ENCODE measurements around the gene ANXA9. TPM values are rescaled to one million over a fixed set of nuclear protein-coding genes. Genes with fewer than 3 reads are reported as not detected.

Gene ANXA9
- total RNA-seq, 1 donor from 2014 or later = 0.16 TPM

DNA sequence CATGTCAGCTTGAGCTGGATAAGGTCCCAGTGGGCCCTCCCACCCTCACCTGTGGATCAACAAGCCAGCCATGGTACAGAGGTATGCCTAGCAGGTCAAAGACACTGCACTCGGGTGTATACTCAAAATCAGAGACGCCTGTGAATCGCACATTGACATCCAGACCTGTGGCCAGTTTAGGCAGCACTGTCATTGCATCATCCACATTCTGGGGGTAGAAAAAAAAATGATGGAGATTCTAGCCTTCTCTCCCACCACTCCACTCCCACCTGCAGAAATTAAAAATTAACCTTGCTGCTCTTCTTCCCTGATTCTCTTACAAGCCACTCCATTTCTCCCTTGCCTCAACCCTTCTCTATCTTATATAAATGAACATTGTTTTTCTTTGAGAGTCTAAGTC is 18.3 kb downstream of the ANXA9 start:
- no peak for DNase-seq (ENCODE audit: low spot score)
- intact Hi-C loops (cut with DNase I) = no loop called here

DNA sequence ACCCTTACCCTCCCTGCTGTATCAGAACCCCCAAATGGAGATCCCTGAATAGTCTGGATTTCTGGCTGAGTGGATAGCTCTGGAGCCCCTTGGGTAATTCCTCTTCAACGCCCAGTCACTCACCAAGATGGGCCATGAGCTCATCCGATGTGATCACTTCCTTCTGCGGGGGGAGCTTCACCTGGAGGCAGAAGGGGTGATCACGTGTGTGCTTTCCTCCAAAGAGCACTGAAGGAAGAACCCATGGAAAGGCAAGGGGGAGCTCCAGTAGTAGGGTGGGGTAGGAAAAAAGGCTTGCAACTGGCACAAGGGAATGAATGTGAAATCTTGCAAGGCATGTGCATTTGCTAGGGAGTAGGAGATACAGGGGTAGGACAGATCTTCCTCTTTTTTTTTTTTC is 19.5 kb downstream of the ANXA9 start:
- intact Hi-C loops (cut with DNase I) = no loop called here
- DNase-seq (ENCODE audit: low spot score) = no peak

DNA sequence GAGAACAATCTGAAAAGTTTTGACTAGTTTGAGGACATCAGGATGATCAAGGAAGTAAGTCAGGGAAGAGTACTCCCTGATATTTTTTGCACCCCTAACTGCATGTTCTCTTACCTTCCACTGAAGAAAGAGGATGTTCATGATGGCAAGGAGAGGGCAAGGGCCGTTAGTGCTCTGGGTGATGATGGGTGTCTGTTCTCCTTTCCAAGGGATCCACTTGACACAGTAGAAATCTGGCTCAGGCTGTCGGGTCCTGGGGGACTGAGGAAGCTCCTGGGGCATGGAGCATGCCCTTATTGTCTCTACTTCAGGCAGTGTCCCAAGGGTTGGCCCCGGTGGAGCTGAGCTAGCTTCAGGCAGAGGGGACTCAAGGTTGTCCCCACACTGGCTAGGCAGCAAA is 20.0 kb downstream of the ANXA9 start:
- intact Hi-C loops (cut with DNase I) = no loop called here
- DNase-seq (ENCODE audit: low spot score) = no peak

GRCh38 chr1:151002611-151003010 is 20.5 kb downstream of the ANXA9 start:
- DNase-seq (ENCODE audit: low spot score) = no peak
- intact Hi-C loops (cut with DNase I) = no loop called here

GRCh38 chr1:151003180-151003579 is 21.1 kb downstream of the ANXA9 start:
- no peak for DNase-seq (ENCODE audit: low spot score)
- intact Hi-C loops (cut with DNase I) = no loop called here

DNA sequence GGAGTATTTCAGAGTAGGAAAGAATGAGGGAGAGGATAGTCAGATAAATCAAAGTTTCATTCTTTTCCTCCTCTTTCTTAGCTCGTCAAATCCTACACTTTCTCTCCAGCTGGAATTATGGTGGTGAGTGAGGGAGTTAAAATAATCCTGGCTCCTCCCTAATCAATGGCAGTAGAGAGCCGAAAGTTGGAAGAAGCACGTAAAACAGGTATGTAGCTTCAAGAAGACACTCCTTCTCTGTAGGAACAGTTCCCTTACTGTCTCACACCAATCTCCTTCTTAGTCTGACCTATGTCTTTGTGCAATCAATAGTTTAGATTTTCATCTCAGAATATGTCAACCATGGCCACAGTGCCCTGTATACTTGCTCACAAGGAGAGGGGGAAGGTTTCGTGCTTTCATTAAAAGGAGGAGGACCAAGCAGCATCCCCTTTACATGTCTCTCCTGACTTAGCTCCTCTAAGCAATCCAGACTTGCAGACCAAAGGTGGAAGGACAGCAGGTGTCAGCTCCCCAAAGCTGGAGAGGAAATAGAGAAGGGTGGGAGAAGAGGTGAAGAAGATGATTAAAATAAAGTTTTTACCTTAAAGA is 23.7 kb downstream of the ANXA9 start:
- intact Hi-C loops (cut with DNase I) = loop anchor here (2.0 kb wide), 2 partner anchors 27 to 53 kb away; partner anchors contain the start of gene CDC42SE1
- no peak for DNase-seq (ENCODE audit: low spot score)

- peak; percentile 89 for DNase-seq (ENCODE audit: low spot score)
- intact Hi-C loops (cut with DNase I) = loop anchor here (2.0 kb wide), 2 partner anchors 28 to 52 kb away; partner anchors contain the start of gene CDC42SE1
These were observed 24.4 kb downstream of the ANXA9 start, which contains the start of gene MINDY1 for GRCh38 chr1:151006327-151007052. Gene MINDY1 (minus strand): TSS chr1:151006902. CDS start chr1:151002617, 4,285 bp downstream.

DNA sequence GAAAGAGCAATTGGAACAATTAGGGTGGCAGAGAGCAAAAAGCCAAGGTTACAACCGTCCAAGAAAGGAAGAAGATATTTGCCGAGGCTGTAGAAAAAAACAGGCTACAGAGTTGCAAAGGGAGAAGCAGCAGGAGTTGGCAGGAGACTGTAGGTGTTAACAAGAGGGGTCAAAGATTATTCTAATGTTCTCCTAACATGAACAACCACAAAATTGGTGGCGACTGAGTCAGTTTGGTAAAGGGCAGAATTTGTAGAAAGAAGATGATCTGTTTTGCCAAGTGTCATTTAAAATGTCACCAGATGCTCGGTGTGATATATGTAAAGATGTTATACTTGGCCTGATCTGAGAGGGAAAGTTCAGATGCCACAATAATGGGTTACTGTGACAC is 25.8 kb downstream of the ANXA9 start:
- intact Hi-C loops (cut with DNase I) = loop anchor here (2.0 kb wide), 2 partner anchors 29 to 51 kb away; partner anchors contain the start of gene CDC42SE1

GRCh38 chr1:151008244-151009205 is 26.4 kb downstream of the ANXA9 start, which contains the start of gene PRUNE1:
Gene PRUNE1 (plus strand): TSS chr1:151008449. CDS start chr1:151008633, 184 bp downstream.
- intact Hi-C loops (cut with DNase I) = no loop called here
- peak; percentile 98 for DNase-seq (ENCODE audit: low spot score)

More for the DNA sequence above, 25.8 kb downstream of the ANXA9 start:
- DNase-seq (ENCODE audit: low spot score) = no peak

- intact Hi-C loops (cut with DNase I) = no loop called here
These were observed 27.1 kb downstream of the ANXA9 start for GRCh38 chr1:151009206-151009587.

DNA sequence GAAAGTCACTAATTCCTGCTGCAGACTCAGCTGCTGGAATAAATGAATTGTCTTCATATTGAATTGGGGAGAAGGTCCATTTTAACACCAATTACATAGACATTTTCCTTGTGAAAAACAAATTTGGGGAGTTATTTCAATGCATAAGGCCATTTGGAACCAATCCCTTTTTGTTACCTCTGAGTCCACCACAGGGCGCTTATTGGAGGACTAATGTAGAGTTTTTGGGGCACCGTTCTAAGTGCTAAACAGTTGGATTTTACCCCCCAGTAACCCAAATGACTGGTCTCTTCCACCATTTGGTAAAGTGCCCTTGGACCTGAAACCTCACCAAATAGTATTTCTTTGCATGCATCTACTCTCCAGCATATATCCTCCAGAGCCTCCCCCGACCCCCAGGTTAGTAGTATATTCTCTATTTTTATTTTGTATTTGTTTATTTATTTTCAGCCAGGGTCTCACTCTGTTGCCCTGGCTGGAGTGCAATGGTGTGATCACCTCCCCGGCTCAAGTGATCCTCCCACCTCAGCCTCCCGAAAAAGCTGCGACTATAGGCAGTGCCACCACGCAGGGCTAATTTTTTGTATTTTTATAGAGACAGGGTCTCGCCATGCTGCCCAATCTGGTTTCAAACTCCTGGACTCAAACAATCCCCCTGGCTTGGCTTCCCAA is 27.7 kb downstream of the ANXA9 start:
- no peak for DNase-seq (ENCODE audit: low spot score)
- intact Hi-C loops (cut with DNase I) = no loop called here

More at GRCh38 chr1:151009206-151009587, 27.1 kb downstream of the ANXA9 start:
- no peak for DNase-seq (ENCODE audit: low spot score)

GRCh38 chr1:151010346-151010726 is 28.2 kb downstream of the ANXA9 start:
- no peak for DNase-seq (ENCODE audit: low spot score)
- intact Hi-C loops (cut with DNase I) = no loop called here

DNA sequence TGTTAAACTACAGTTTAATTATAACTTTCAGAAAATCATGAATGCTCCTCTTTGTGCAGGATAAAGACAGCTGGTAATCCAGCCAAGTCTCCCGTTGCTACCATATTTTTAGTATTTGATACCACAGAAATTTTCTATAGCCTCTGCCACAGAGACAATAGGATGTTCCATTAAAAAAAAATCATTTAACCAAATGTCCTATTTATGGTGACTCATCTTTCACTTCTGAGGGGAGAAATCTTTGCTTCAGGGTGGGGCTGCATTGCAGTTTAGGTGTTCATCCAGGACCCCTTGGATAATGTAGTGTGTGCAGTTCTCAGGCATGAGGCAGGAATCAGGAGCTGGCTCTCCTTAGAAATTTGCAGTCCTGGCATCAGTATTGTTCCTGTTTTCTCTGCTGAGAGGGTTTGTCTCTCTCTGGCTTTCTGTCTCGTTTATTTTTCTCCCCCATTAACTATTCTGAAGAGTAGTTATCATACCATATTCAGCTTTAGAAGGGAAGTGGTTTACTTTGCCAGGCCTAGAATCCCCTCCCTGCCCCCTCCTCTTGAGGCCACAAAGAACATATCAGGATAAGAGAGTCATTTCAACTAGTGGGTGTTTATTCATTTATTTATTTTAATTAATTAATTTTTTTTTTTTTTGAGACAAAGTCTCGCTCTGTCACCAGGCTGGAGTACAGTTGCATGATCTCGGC is 29.2 kb downstream of the ANXA9 start:
- no peak for DNase-seq (ENCODE audit: low spot score)
- intact Hi-C loops (cut with DNase I) = no loop called here

DNA sequence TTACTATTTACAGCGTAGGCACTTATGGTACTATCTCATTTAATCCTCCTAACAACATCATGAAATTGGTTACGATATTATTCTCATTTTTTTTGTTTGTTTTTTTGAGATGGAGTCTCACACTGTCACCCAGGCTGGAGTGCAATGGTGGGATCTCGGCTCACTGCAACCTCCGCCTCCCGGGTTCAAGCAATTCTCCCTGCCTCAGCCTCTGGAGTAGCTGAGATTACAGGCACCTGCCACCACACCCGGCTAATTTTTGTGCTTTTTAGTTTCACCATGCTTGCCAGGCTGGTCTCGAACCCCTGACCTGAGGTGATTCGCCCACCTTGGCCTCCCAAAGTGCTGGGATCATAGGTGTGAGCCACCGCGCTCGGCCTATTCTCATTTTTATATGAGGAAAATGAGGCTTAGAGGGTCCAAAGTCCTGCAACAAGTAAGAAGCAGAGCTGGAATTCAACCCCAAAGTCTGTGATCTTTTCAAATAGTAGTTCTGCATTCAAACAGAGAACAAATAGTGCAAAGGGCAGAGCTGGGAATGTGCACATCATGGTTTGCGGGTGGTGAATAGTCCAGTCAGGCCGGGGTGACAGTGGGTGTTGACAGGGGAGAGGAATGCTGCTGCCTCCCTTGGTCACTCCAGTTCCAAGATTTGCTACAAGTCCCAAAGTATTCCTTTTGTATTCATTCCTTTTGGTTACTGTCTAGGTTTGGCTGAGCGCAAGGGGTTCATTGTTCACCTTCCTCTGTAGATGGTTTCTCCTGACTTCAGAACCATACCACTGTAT is 30.8 kb downstream of the ANXA9 start:
- no peak for DNase-seq (ENCODE audit: low spot score)
- intact Hi-C loops (cut with DNase I) = no loop called here

DNA sequence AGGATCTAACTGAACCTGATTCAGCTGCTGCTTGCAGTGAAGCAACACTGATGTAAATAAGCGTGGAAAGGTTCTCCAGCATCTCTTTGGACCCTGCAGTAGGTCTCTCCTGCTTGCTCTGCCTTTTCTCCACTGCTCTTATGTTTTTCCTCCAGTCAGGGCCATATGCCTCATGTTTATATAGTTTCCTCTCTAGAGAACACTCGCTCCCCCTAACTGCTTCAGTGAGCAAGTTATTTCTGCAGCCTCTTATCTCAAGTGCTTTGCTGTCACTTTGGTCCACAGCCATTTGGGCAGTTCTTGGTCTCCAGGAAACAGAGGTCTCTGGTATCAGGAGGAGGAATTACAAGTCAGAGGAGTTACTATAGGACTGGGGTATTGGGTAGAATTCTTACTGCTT is 31.4 kb downstream of the ANXA9 start:
- intact Hi-C loops (cut with DNase I) = no loop called here
- DNase-seq (ENCODE audit: low spot score) = no peak

DNA sequence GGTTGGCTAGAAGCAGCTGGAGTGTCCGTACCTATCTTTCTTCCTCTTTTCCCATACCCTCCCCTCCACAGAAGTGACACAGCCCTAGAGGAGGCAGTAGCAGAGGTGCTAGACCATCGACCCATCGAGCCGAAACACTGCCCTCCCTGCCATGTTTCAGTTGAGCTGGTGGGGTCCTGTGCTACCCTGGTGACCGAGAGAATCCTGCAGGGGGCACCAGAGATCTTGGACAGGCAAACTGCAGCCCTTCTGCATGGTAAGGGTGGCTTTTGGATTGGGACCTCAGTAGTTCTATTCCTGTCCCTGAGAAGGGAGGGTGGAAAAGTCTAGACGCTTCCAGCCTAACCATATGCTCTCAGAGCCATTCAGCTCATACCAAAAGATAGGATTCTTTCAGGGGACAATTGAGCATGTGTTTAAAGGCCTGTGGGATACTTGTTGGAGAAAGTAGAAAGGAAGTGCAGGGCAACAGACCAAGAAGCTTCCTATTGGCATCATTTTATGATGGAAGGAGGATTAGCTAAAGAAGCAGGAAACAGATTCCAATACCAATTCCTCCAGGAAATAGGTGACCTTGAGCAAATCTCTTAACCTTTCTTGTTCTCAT is 42.6 kb downstream of the ANXA9 start:
- intact Hi-C loops (cut with DNase I) = loop anchor here (2.0 to 5.0 kb wide), 3 partner anchors 22 to 123 kb away; partner anchors contain the start of genes C1orf56, GABPB2 and SEMA6C
- peak; percentile 91 for DNase-seq (ENCODE audit: low spot score)

DNA sequence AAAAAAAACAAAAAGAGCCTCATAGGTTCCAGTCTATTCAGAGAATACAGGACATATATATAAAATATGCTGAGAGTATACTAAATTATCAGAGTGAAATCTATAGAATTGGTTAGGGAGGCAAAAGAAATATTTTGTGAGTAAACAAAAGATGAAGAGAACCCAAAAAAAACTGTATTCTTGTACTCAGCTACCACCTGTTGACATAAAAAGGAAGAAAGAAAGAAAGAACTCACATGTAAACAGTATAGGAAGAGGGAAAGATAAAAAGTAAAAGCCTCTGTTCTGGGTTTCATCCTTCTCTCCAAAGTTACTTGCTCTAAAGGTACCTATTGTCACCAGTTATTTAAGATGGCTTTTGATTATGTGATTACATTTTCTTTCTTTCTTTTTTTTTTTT is 44.4 kb downstream of the ANXA9 start:
- no peak for DNase-seq (ENCODE audit: low spot score)
- intact Hi-C loops (cut with DNase I) = no loop called here

GRCh38 chr1:151032164-151032563 is 50.1 kb downstream of the ANXA9 start:
- intact Hi-C loops (cut with DNase I) = no loop called here
- DNase-seq (ENCODE audit: low spot score) = no peak

Measured in cardiac septum (tissue), 1 donor.